Limb (tissue), 2 donors: ENCODE results near the gene LYZL2.

ENCODE experiments used
- DNase-seq, 2 donors: peaks; one replicate each; pipeline ENCODE4 v3.0.0-alpha.2; 2016; ENCODE audit errors: extremely low spot score in 2 of 2

Gene LYZL2

DNA sequence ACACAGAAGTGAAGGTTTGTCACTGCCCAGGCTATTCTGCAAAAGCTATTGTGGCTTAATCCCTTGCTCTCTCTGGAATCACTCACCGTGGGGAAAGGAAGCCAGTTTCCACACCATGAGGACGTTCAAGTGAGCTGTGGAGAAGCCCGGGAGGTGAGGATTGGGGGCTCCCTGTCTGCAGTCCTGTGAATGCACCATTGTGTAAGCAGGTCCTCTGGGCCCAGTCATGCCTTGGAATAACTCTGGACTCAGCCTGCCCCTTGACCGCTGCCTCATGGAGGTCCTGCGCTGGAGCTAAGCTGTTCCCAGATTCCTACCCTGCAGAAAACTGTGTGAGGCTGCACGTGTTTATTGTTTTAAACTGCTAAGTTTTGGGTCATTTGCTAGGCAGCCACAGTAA, 33.5 kb downstream of the LYZL2 start:
- no peak for DNase-seq

DNA sequence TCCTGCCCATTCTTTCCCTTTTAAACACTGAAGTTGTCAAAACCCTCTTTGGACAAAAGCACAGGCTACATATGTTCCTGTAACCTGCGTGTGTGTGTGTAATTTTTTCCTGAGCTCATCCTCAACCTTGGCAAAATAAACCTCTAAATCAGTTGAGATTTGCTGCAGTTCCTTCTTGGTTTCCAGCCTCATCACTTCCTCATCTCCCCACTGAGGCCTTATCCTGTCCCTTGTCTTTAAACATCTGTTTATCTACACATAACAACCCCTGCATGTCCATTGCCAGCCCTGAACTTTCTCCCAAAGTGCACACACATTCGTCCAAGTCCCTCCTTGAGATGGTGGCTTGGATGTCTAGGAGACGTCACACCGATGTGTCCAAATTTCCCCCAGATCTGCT, 35.5 kb downstream of the LYZL2 start:
- no peak for DNase-seq

GRCh38 chr10:30592770-30593169, 36.8 kb downstream of the LYZL2 start:
- DNase-seq: peak in 1 of 2 donors; percentile 11

DNA sequence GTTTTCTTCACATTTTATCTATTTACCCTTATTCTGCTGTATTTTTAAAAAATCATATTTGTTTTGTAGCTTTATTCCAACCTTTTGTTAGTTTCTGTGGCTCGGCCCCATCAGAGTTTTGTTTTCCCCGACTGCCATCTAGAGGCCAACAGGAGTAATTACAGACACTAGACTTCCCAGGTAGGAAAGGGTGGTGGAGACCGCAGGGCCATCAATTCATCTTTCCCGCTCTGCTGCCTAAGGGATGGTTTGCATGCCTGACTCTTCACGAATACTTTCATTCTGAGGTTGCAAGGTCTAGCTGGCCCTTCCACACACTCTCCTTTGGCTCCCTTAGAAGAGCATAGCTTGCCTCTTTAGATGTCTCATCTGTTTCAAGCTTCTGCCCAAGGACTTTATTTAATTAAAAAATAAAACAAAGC, 38.3 kb downstream of the LYZL2 start:
- DNase-seq: peak; percentile 65 to 75

GRCh38 chr10:30589441-30589840, 40.1 kb downstream of the LYZL2 start:
- no peak for DNase-seq

GRCh38 chr10:30587522-30588031, 42.0 kb downstream of the LYZL2 start:
- DNase-seq: no peak

- no peak for DNase-seq
Measured at GRCh38 chr10:30586828-30587227, 42.7 kb downstream of the LYZL2 start.

DNA sequence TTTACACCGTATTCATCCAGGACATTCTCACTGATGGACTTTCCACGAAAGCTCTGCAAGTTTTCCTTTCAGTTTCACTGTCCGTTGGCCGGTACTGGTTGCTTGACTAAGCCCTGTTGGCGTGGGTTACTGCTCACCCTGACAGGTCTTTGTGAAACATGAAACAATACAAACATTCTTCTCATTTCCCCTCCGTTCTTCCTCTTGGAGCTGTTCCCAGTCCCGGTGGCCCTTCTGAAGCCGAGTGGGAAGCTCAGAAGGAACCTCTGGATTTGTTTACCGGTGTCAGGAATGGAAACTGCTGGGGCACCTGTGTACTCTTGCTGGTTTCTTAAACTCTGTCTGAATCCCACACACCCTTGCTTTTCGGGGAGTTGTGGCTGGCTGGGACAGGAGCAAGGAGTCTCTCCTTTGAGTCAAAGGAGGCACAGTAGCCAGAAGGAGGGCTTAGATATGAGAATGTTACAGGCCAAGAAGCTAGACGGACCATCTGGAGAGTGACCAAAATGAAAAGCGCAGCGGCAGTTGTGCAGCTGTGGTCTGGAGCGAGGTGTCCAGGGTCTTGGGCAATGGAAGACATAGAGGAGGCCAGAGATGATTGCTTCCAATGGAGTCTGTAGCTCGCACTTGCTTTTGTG, 45.7 kb downstream of the LYZL2 start:
- peak; percentile 48 to 49 for DNase-seq

DNA sequence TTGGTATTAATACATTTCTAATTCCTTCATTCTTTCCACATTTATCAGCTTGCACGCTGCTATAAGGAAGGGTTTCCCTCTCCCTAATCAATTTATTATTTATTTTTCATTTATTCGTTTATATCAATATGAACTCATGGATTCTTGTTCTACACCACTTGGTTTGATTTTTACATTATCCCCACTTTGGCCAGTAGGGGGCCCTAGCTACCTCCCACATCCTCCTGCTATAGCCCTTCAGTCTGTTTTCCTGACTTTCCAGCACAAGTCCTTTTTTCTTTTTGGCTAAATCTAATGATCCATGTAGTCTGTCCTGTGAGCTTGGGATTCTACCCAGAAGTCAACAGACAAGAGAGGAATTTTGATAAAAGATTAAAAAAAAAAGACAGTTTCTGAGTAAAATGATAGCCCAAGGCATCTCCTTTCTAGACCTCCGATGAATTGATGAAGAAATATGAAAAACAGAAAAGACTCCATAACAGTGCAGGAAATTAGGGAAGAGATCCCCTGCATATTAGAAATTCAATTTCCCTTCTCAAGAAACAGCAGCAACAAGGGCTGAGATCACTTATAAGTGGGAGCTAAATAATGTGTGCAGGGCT, 47.7 kb downstream of the LYZL2 start:
- DNase-seq: no peak

DNA sequence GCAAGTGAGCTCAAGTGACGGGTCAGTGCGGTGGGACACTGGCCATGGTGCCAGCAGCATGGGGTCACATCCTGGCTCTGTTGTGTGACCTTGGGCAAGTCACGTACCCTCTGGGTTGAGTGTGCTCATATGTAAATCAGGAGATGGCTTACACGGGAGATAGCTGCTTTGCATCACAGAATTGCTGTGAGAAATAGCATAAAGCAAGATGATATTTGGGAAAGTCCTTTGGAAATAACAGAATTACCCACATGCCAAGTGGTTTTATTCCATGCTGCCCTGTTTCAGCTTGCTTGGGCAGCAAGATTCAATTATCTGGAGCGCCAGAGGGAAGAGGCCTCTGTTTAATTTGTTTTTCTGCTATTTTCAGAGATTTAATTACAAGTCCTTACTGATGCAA, 48.9 kb downstream of the LYZL2 start:
- no peak for DNase-seq

DNA sequence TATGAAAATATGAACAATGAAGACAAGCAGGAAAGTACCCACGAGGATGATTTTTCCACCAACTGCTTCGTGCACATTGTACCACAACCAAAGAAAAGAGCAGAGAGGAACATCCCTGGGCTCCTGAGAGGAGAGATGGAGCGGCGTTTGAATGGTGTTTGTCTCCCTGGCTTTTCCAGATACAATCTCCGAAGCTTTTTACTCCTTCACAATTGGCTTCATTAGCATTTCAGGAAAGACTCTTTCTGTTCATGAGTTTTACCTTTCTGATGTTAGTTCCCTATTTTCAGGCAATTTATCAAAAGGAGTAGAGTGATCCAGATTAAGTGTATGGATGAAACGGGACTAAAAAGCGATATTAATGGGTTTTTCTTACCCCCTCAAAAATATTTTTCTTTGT, 49.3 kb downstream of the LYZL2 start:
- no peak for DNase-seq

- no peak for DNase-seq
Measured at GRCh38 chr10:30579574-30579973, 50.0 kb downstream of the LYZL2 start.

DNA sequence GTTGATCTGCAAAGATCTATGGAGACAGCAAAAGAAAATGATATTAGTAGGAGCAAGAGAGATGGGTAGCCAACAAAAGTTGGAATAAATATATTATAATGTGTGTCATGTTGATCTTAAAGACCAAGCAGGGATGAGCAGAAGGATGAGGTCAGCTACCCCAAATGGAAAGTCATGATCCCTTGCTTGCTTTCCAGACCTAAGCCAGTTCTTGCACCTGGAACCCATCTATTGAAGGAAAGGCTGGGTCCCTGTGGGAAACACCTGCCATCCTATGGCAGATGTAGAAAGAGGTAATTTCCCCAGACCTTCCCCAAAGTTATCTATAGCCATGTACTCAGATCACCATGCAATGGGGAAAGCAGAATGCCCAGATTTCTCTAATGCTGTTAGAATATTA, 52.5 kb downstream of the LYZL2 start:
- peak in 1 of 2 donors; percentile 29 for DNase-seq

- DNase-seq: no peak
Measured at GRCh38 chr10:30576641-30577040, 52.9 kb downstream of the LYZL2 start.

DNA sequence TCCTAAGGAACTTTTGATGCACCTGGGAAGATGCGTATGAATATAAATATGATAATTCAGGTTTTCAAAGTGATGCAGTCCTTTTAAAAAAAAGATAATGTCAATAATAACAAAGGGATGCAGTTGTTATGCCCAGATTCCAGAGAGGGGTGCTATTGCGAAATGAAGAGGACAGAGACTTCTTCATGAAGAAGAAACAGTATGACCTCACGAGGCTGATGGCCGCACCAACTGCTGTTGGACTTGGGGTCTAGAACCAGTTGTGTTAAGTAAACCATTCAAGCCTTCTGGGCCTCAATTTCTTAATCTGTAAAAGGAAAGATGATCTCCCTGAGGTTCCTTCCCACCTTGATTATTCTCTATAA, 55.1 kb downstream of the LYZL2 start:
- no peak for DNase-seq

DNA sequence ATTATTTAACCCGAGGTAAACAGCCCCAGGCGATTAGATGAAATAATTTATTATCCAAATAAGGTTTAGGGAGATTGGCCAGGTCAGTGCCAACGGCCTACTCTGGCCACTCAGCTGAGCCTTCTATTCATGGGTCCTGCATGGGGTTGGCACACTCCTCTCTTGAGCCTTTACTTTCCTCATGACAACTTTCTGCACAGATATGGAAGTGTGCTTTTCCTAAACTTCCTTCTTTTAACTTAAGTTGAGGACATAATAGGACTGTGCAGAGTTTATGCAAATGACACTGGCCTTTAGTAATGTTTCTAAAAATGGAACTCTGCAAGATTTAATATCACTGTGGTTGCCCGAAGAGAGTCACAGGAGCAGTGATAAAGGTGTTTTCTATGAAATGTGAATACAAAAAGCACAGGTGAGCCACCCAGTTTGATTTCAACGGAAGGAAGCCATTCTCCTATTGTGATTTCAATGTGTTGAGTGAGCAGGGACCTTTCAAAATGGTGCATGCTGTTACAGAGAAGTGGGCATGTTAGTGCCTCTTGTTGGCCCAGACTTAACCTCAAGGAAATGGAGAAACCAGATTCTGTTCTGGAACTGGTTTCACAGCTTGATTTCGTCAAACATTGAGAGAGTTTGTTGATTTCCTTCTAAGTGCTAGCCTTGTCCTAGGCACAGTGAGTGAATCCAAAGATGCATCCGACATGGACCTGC, 55.7 kb downstream of the LYZL2 start:
- DNase-seq: no peak

DNA sequence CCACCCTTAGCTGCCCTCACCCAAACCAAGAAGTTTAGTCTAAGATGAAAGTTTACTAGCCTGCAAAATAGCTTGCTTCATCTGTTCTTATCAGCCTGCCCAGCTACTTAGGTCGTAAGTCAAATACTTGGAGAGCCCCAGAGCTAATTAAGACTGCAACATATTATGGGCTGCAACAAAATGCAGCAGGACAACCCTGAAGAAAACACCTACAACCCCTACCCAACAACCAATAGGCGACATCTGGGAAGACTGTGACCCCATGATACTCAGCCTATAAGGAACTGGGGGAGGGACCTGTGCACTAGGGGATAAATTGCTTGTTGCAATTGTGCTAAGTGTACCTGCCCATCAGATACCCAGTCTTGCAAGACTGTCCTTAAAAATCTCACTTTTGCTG, 64.1 kb downstream of the LYZL2 start:
- no peak for DNase-seq

DNA sequence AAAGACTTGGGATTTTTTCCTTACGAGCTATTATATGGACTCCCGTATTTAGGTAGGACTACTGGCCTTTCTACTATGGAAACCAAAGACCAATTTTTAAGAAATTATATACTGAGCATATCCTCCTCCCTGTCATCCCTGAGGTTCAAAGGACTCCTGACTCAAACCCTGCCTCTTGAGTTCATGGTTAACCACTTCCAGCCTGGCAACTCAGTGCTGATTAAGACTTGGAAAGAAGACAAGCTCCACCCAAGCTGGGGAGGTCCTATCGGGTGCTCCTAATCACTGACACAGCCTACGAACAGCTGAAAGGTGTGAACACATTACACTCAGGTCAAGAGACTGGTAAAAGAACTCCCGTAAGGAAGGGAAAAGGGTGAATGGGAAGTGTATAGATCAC, 66.8 kb downstream of the LYZL2 start:
- no peak for DNase-seq
